Astrocyte (in vitro differentiated cells and primary cell): Measurements from ENCODE around the gene PNMA8A. TPM values are rescaled to one million over a fixed set of nuclear protein-coding genes. Genes with fewer than 3 reads are reported as not detected.

Source experiments
- DNase-seq: peaks from one replicate; pipeline ENCODE4 v3.0.0-alpha.2; 2010; ENCODE audit warnings: low read depth
- FAIRE-seq: peaks from 2 replicates; lab custom pipeline; 2011; peaks lifted over from hg19 to GRCh38; lab: Jason Lieb, UNC
- H2AFZ ChIP-seq: 2 replicates; pipeline ENCODE4 v1.6.0; 2012; ENCODE audit warnings: low read depth, low read length, inconsistent platforms
- H3K27ac ChIP-seq: 2 replicates; pipeline ENCODE4 v1.5.1; 2011; ENCODE audit warnings: low read depth, low read length, inconsistent platforms
- H3K27me3 ChIP-seq: 2 replicates; pipeline ENCODE4 v1.6.0; 2011; ENCODE audit warnings: low read length, inconsistent platforms; ENCODE audit not compliant: insufficient read depth
- H3K36me3 ChIP-seq: 2 replicates; pipeline ENCODE4 v1.5.1; 2011; ENCODE audit warnings: low read length, inconsistent platforms; ENCODE audit not compliant: insufficient read depth
- H3K4me1 ChIP-seq: 2 replicates; pipeline ENCODE4 v1.5.1; 2011; ENCODE audit warnings: low read length, inconsistent platforms; ENCODE audit not compliant: insufficient read depth
- H3K4me2 ChIP-seq: 2 replicates; pipeline ENCODE4 v1.6.0; 2012; ENCODE audit warnings: low read length, inconsistent platforms
- H3K4me3 ChIP-seq: 2 replicates; pipeline ENCODE4 v1.5.1; 2011; ENCODE audit warnings: low read depth, mild to moderate bottlenecking, low read length, inconsistent platforms; ENCODE audit not compliant: insufficient read depth
- H3K79me2 ChIP-seq: 2 replicates; pipeline ENCODE4 v1.6.0; 2012; ENCODE audit warnings: mild to moderate bottlenecking, low read length, inconsistent platforms; ENCODE audit not compliant: insufficient read depth
- H3K9ac ChIP-seq: 2 replicates; pipeline ENCODE4 v1.6.0; 2012; ENCODE audit warnings: mild to moderate bottlenecking, low read length, inconsistent platforms
- H3K9me3 ChIP-seq: 2 replicates; pipeline ENCODE4 v1.5.1; 2012; ENCODE audit warnings: low read depth, mild to moderate bottlenecking, low read length, inconsistent platforms; ENCODE audit not compliant: insufficient read depth
- H4K20me1 ChIP-seq: 2 replicates; pipeline ENCODE4 v1.6.0; 2012; ENCODE audit warnings: low read length, inconsistent platforms; ENCODE audit not compliant: insufficient read depth
- H3K27ac Mint-ChIP-seq: one replicate; pipeline ENCODE4 v1.8.0; 2021; ENCODE audit warnings: mild to moderate bottlenecking, mixed read lengths; ENCODE audit not compliant: unreplicated experiment
- H3K27me3 Mint-ChIP-seq: one replicate; pipeline ENCODE4 v1.8.0; 2021; ENCODE audit warnings: low read depth, mixed read lengths; ENCODE audit not compliant: unreplicated experiment
- H3K36me3 Mint-ChIP-seq: one replicate; pipeline ENCODE4 v1.8.0; 2021; ENCODE audit warnings: low read depth, mixed read lengths; ENCODE audit not compliant: unreplicated experiment
- H3K4me1 Mint-ChIP-seq: one replicate; pipeline ENCODE4 v1.8.0; 2021; ENCODE audit warnings: low read depth, mixed read lengths; ENCODE audit not compliant: unreplicated experiment
- H3K4me3 Mint-ChIP-seq: one replicate; pipeline ENCODE4 v1.8.0; 2021; ENCODE audit warnings: mild to moderate bottlenecking, moderate library complexity, mixed read lengths; ENCODE audit not compliant: unreplicated experiment
- H3K9me3 Mint-ChIP-seq: one replicate; pipeline ENCODE4 v1.8.0; 2021; ENCODE audit warnings: mild to moderate bottlenecking, mixed read lengths; ENCODE audit not compliant: unreplicated experiment
- EZH2 ChIP-seq: IDR thresholded peaks from 2 replicates; pipeline ENCODE4 v1.6.1; 2012; ENCODE audit warnings: mild to moderate bottlenecking, low read length, inconsistent platforms; ENCODE audit not compliant: insufficient read depth
- total RNA-seq: library from RNA; stranded (reverse); gene quantifications from 2 replicates; pipeline ENCODE4 v1.2.1, GENCODE V29; 2021
- TF ChIP-seq, protein P1 (sequence below): IDR thresholded peaks from 2 replicates; pipeline ENCODE4 v1.5.1; 2011; ENCODE audit warnings: low read depth, mild to moderate bottlenecking, inconsistent platforms, low read length, moderate library complexity; ENCODE audit not compliant: insufficient read depth

The PNMA8A gene
- total RNA-seq, 1 donor from 2014 or later, result 12.1 TPM

DNA sequence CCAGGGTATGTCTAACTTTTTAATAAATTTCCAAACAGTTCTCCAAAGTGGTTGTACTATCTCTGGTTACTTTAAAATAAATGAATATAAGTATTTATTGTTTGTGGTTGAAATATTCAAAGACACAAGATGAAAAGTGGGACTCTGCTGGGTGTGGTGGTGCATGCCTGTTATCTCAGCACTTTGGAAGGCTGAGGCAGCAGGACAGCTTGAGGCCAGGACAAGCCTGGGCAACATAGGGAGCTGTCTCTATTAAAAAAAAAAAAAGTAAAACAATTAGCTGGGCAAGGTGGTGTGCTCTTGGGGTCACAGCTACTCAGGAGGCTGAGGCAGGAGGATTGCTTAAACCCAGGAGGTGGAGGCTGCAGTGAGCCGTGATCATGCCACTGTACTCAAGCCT is 10.4 kb downstream of the PNMA8A start:
- H3K36me3 Mint-ChIP-seq, result no peaks in the 10 kb centered on the region
- no peaks in the 10 kb centered on the region for H3K27me3 Mint-ChIP-seq
- Histone ChIP-seq H3K9ac (no peak overlapping the region), H3K4me1 (no peaks in the 10 kb centered on the region), H3K36me3 (no peaks in the 10 kb centered on the region), H3K4me2 (no peak overlapping the region), H2AFZ (no peak overlapping the region), H3K9me3 (no peaks in the 10 kb centered on the region), H3K27ac (no peak overlapping the region), H3K27me3 (no peaks in the 10 kb centered on the region), H3K4me3 (no peak overlapping the region), H4K20me1 (no peaks in the 10 kb centered on the region), H3K79me2 (no peaks in the 10 kb centered on the region)
- no peaks in the 10 kb centered on the region for H3K4me1 Mint-ChIP-seq
- TF ChIP-seq, protein P1, sequence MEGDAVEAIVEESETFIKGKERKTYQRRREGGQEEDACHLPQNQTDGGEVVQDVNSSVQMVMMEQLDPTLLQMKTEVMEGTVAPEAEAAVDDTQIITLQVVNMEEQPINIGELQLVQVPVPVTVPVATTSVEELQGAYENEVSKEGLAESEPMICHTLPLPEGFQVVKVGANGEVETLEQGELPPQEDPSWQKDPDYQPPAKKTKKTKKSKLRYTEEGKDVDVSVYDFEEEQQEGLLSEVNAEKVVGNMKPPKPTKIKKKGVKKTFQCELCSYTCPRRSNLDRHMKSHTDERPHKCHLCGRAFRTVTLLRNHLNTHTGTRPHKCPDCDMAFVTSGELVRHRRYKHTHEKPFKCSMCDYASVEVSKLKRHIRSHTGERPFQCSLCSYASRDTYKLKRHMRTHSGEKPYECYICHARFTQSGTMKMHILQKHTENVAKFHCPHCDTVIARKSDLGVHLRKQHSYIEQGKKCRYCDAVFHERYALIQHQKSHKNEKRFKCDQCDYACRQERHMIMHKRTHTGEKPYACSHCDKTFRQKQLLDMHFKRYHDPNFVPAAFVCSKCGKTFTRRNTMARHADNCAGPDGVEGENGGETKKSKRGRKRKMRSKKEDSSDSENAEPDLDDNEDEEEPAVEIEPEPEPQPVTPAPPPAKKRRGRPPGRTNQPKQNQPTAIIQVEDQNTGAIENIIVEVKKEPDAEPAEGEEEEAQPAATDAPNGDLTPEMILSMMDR, result no peak
- TF ChIP-seq EZH2, result no peak
- H3K4me3 Mint-ChIP-seq, result no peak overlapping the region
- DNase-seq (no peak), FAIRE-seq (no peak)
- no peaks in the 10 kb centered on the region for H3K9me3 Mint-ChIP-seq
- no peak overlapping the region for H3K27ac Mint-ChIP-seq

DNA sequence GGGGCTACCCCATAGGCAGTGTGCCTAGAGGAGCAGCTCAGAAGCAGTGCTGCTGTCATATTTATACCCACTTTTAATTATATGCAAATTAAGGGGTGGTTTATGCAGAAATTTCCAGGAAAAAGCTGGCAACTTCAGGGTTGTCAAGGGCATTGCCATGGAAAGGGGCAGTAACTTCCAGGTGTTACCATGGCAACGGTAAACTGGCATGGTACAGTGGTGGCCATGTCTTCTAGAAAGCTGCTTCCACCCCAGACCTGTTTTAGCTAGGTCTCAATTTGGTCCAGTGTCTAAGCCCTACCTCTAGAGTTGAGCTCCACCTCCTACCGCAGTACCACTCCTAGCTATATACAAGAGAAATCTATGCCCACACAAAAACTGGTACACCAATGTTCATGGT is 11.3 kb downstream of the PNMA8A start:
- H3K36me3 Mint-ChIP-seq, result no peaks in the 10 kb centered on the region

DNA sequence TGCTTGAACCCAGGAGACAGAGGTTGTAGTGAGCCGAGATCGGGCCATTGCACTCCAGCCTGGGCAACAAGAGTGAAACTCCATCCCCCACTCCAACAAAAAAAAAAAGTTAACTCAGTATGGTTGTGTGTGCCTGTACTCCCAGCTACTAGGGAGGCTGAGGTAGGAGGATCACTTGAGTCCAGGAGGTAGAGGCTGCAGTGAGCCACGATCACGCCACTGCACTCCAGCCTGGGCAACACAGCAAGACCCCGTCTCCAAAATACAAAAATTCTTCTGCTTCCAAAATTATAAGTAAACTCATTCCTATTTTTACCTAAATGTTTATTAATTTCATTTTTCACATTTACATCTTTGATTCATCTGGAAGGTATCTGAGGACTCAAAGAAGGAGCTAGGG is 14.4 kb downstream of the PNMA8A start:
- Histone ChIP-seq H4K20me1 (no peaks in the 10 kb centered on the region), H3K9me3 (no peaks in the 10 kb centered on the region), H3K4me1 (no peaks in the 10 kb centered on the region), H3K27ac (no peak overlapping the region), H3K79me2 (no peaks in the 10 kb centered on the region), H2AFZ (no peak overlapping the region), H3K4me2 (no peak overlapping the region), H3K4me3 (no peak overlapping the region), H3K36me3 (no peaks in the 10 kb centered on the region), H3K27me3 (peaks cover 4% of the 10 kb centered on the region), H3K9ac (no peak overlapping the region)
- no peak overlapping the region for H3K4me3 Mint-ChIP-seq
- no peaks in the 10 kb centered on the region for H3K27me3 Mint-ChIP-seq
- H3K36me3 Mint-ChIP-seq, result no peaks in the 10 kb centered on the region
- no peaks in the 10 kb centered on the region for H3K4me1 Mint-ChIP-seq
- DNase-seq, result no peak
- no peaks in the 10 kb centered on the region for H3K9me3 Mint-ChIP-seq
- no peak overlapping the region for H3K27ac Mint-ChIP-seq
- no peak for FAIRE-seq
- no peak for TF ChIP-seq EZH2
- TF ChIP-seq, protein P1, result no peak

More for the DNA sequence above, 11.3 kb downstream of the PNMA8A start:
- H3K4me1 Mint-ChIP-seq, result no peaks in the 10 kb centered on the region
- no peak overlapping the region for H3K9ac ChIP-seq
- H3K9me3 ChIP-seq, result no peaks in the 10 kb centered on the region
- TF ChIP-seq EZH2, result no peak
- TF ChIP-seq, protein P1, result no peak
- no peaks in the 10 kb centered on the region for H3K27me3 Mint-ChIP-seq
- H3K9me3 Mint-ChIP-seq, result no peaks in the 10 kb centered on the region
- no peaks in the 10 kb centered on the region for H3K4me1 ChIP-seq
- H3K4me3 Mint-ChIP-seq, result no peak overlapping the region
- no peak overlapping the region for H3K27ac Mint-ChIP-seq
- no peak for FAIRE-seq
- DNase-seq, result no peak
- H3K27me3 ChIP-seq, result no peaks in the 10 kb centered on the region
- H3K4me3 ChIP-seq, result no peak overlapping the region
- no peak overlapping the region for H3K27ac ChIP-seq
- no peaks in the 10 kb centered on the region for H4K20me1 ChIP-seq
- no peaks in the 10 kb centered on the region for H3K79me2 ChIP-seq
- H3K4me2 ChIP-seq, result no peak overlapping the region
- H2AFZ ChIP-seq, result no peak overlapping the region
- no peaks in the 10 kb centered on the region for H3K36me3 ChIP-seq
